Measurements from ENCODE around the gene CAMK1.
A peak's percentile ranks its signal among the peaks of the same experiment; 100 is the strongest.
"Not testable (repeated sequence)": the region's sequence is repeated elsewhere in the genome, so short reads cannot be mapped to it uniquely, and the experiment has no call there.

The CAMK1 gene

GRCh38 chr3:9792405-9793160, 22.8 kb upstream of the CAMK1 start, which contains the start of the genes ARPC4 and TADA3:
Gene ARPC4, plus strand, starts transcription at chr3:9793082. Its CDS starts 40 bp downstream, at chr3:9793122.
Gene TADA3, minus strand, starts transcription at chr3:9792473. Its CDS starts 1,007 bp downstream, at chr3:9791466.
- DNase-seq, result peak; percentile 96

GRCh38 chr3:9791790-9792404, 22.1 kb upstream of the CAMK1 start:
- DNase-seq, result no peak

GRCh38 chr3:9791127-9791526, 21.4 kb upstream of the CAMK1 start:
- no peak for DNase-seq

- DNase-seq, result no peak
Measured at GRCh38 chr3:9787714-9788113, 18.0 kb upstream of the CAMK1 start.

GRCh38 chr3:9786825-9787669, 17.3 kb upstream of the CAMK1 start:
- DNase-seq, result no peak

GRCh38 chr3:9786209-9786739, 16.5 kb upstream of the CAMK1 start:
- no peak for DNase-seq

- DNase-seq, result no peak
Measured at GRCh38 chr3:9785602-9786001, 15.9 kb upstream of the CAMK1 start.

- no peak for DNase-seq
Measured at GRCh38 chr3:9784965-9785364, 15.2 kb upstream of the CAMK1 start.

GRCh38 chr3:9783954-9784353, 14.2 kb upstream of the CAMK1 start:
- no peak for DNase-seq

GRCh38 chr3:9782770-9783169, 13.0 kb upstream of the CAMK1 start:
- DNase-seq, result no peak

- DNase-seq, result no peak
Measured at GRCh38 chr3:9781978-9782603, 12.3 kb upstream of the CAMK1 start.

- DNase-seq, result no peak
Measured at GRCh38 chr3:9781551-9781950, 11.8 kb upstream of the CAMK1 start.

- DNase-seq, result no peak
Measured at GRCh38 chr3:9780910-9781309, 11.2 kb upstream of the CAMK1 start.

- no peak for DNase-seq
Measured at GRCh38 chr3:9780458-9780812, 10.7 kb upstream of the CAMK1 start.

- no peak for DNase-seq
Measured at GRCh38 chr3:9779721-9780457, 10.1 kb upstream of the CAMK1 start.

- no peak for DNase-seq
Measured at GRCh38 chr3:9779075-9779593, 9.4 kb upstream of the CAMK1 start.

- no peak for DNase-seq
Measured at GRCh38 chr3:9778143-9779074, 8.7 kb upstream of the CAMK1 start.

- DNase-seq, result no peak
Measured at GRCh38 chr3:9777694-9778021, 7.9 kb upstream of the CAMK1 start.

GRCh38 chr3:9776896-9777693, 7.3 kb upstream of the CAMK1 start:
- DNase-seq, result no peak

GRCh38 chr3:9771007-9771406, 1.3 kb upstream of the CAMK1 start:
- DNase-seq, result not testable (repeated sequence)

Measured in left hindlimb (tissue), 1 donor.